Measurements from ENCODE around the gene HDAC11. TPM values are rescaled to one million over a fixed set of nuclear protein-coding genes. Genes with fewer than 3 reads are reported as not detected.

The HDAC11 gene
- total and polyA plus RNA-seq, 2 of the 13 experiments (the other 11 are each of a cell fraction or from before 2014, with no cell fraction given) = 13.7 to 33.1 TPM

DNA sequence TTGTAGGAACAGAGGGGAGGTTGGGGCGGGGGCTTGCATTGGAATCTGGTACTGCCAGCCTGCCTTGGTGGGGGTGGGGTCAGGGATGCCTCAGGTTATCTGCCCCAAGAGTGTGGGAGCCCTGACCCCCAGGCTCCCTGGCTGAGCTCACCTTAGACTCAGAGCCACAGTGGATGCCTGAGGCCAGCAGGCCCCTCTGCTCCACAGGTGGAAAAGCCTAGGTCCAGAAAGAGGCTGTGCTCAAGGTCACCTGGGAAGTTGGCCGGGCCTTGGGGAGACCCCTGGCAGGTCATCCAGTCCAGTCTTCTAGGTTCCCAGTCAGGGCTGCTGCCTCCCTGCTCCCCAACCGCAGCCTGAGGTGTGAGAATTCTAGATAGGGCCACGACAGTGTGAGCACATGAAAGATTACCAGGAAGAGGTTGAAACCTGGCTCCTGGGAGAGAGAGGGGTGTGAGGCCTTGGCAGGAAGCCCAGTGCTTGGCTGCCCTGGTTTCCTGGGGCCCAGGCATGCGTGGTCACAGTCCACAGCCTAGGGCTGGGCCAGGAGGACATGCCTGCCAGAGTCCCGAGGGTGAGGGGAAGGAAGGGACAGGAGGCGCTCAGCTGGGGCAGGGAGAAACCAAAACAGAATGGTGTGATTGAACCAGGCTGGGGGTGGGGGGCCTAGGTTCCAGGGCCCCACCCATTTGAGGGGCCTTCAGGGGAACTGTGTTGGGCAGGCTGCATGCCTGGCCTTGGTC lies 4.9 kb downstream of the HDAC11 start (continued):
- TF ChIP-seq CENPT (CRISPR knock-in tag; IDR thresholded peaks at IDR 0.05; ENCODE audit: low read depth) (no peak), ZNF430 (CRISPR knock-in tag; IDR thresholded peaks at IDR 0.05) (peak; percentile 80), ZNF124 (CRISPR knock-in tag; IDR thresholded peaks at IDR 0.05) (no peak), RCOR2 (CRISPR knock-in tag; IDR thresholded peaks at IDR 0.05) (no peak), NR2C2 (CRISPR knock-in tag; IDR thresholded peaks at IDR 0.05; ENCODE audit: borderline replicate concordance) (0 out of 2 replicates have a peak, but pooled peaks have one; percentile 35), TP53 (CRISPR knock-in tag; conservative IDR thresholded peaks at IDR 0.05) (0 out of 2 replicates have a peak, but pooled peaks have one; percentile 13), ZNF674 (CRISPR knock-in tag; IDR thresholded peaks at IDR 0.05; ENCODE audit: low read depth) (no peak), RXRA (CRISPR knock-in tag; IDR thresholded peaks at IDR 0.05) (peak; percentile 60; the same call in 1 of the 2 replicates), CREM (IDR thresholded peaks at IDR 0.05) (0 out of 2 replicates have a peak, but pooled peaks have one; percentile 23), CREM (CRISPR knock-in tag; IDR thresholded peaks at IDR 0.05) (no peak), ZNF768 (CRISPR knock-in tag; IDR thresholded peaks at IDR 0.05) (peak; percentile 34; the same call in 1 of the 2 replicates), ZEB1 (IDR thresholded peaks at IDR 0.05; ENCODE audit: insufficient replicate concordance, low read depth) (no peak), ZSCAN29 (CRISPR knock-in tag; conservative IDR thresholded peaks at IDR 0.05) (no peak), ZNF776 (CRISPR knock-in tag; IDR thresholded peaks at IDR 0.05) (0 out of 2 replicates have a peak, but pooled peaks have one; percentile 9), SRSF4 (IDR thresholded peaks at IDR 0.05; ENCODE audit: low read depth, low read length, poor library complexity, severe bottlenecking) (no peak), ZNF567 (CRISPR knock-in tag; IDR thresholded peaks at IDR 0.05; ENCODE audit: borderline replicate concordance) (peak; percentile 96), FOSL1 (CRISPR knock-in tag; IDR thresholded peaks at IDR 0.05; ENCODE audit: borderline replicate concordance) (no peak), MZF1 (CRISPR knock-in tag; IDR thresholded peaks at IDR 0.05; ENCODE audit: borderline replicate concordance) (no peak), RFX5 (IDR thresholded peaks at IDR 0.05; ENCODE audit: low read depth, low read length) (no peak)
- TF ChIP-seq, protein P1, sequence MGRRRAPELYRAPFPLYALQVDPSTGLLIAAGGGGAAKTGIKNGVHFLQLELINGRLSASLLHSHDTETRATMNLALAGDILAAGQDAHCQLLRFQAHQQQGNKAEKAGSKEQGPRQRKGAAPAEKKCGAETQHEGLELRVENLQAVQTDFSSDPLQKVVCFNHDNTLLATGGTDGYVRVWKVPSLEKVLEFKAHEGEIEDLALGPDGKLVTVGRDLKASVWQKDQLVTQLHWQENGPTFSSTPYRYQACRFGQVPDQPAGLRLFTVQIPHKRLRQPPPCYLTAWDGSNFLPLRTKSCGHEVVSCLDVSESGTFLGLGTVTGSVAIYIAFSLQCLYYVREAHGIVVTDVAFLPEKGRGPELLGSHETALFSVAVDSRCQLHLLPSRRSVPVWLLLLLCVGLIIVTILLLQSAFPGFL (CRISPR knock-in tag; IDR thresholded peaks at IDR 0.05) = no peak
- TF ChIP-seq, protein P2, sequence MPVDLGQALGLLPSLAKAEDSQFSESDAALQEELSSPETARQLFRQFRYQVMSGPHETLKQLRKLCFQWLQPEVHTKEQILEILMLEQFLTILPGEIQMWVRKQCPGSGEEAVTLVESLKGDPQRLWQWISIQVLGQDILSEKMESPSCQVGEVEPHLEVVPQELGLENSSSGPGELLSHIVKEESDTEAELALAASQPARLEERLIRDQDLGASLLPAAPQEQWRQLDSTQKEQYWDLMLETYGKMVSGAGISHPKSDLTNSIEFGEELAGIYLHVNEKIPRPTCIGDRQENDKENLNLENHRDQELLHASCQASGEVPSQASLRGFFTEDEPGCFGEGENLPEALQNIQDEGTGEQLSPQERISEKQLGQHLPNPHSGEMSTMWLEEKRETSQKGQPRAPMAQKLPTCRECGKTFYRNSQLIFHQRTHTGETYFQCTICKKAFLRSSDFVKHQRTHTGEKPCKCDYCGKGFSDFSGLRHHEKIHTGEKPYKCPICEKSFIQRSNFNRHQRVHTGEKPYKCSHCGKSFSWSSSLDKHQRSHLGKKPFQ (CRISPR knock-in tag; IDR thresholded peaks at IDR 0.05; ENCODE audit: insufficient replicate concordance) = peak; percentile 98
- TF ChIP-seq, protein P3, sequence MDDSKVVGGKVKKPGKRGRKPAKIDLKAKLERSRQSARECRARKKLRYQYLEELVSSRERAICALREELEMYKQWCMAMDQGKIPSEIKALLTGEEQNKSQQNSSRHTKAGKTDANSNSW (CRISPR knock-in tag; IDR thresholded peaks at IDR 0.05; ENCODE audit: borderline replicate concordance) = 0 out of 2 replicates have a peak, but pooled peaks have one; percentile 77
- TF ChIP-seq, protein P4, sequence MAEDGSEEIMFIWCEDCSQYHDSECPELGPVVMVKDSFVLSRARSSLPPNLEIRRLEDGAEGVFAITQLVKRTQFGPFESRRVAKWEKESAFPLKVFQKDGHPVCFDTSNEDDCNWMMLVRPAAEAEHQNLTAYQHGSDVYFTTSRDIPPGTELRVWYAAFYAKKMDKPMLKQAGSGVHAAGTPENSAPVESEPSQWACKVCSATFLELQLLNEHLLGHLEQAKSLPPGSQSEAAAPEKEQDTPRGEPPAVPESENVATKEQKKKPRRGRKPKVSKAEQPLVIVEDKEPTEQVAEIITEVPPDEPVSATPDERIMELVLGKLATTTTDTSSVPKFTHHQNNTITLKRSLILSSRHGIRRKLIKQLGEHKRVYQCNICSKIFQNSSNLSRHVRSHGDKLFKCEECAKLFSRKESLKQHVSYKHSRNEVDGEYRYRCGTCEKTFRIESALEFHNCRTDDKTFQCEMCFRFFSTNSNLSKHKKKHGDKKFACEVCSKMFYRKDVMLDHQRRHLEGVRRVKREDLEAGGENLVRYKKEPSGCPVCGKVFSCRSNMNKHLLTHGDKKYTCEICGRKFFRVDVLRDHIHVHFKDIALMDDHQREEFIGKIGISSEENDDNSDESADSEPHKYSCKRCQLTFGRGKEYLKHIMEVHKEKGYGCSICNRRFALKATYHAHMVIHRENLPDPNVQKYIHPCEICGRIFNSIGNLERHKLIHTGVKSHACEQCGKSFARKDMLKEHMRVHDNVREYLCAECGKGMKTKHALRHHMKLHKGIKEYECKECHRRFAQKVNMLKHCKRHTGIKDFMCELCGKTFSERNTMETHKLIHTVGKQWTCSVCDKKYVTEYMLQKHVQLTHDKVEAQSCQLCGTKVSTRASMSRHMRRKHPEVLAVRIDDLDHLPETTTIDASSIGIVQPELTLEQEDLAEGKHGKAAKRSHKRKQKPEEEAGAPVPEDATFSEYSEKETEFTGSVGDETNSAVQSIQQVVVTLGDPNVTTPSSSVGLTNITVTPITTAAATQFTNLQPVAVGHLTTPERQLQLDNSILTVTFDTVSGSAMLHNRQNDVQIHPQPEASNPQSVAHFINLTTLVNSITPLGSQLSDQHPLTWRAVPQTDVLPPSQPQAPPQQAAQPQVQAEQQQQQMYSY (CRISPR knock-in tag; IDR thresholded peaks at IDR 0.05) = no peak

Measured in HepG2 (cell line).